ENCODE data around the gene SESTD1.

- TF ChIP-seq CTCF (IDR thresholded peaks at IDR 0.05) (no peak), POLR2A (IDR thresholded peaks at IDR 0.05) (no peak), POLR2AphosphoS5 (IDR thresholded peaks at IDR 0.05) (no peak), EP300 (IDR thresholded peaks at IDR 0.05) (no peak)
These were observed 31.5 kb downstream of the SESTD1 start for GRCh38 chr2:179233083-179233490.
